HFFc6 (cell line): ENCODE measurements around the gene OR1N2. TPM values are rescaled to one million over a fixed set of nuclear protein-coding genes. Genes with fewer than 3 reads are reported as not detected.

Source experiments
- DNase-seq: peaks from one replicate; pipeline ENCODE4 v3.0.0-alpha.2; 2018
- H3K27ac Mint-ChIP-seq: 2 replicates; pipeline ENCODE4 v1.8.0; 2020; ENCODE audit warnings: mild to moderate bottlenecking, mixed read lengths
- H3K27me3 Mint-ChIP-seq: 2 replicates; pipeline ENCODE4 v1.8.0; 2021; ENCODE audit warnings: mild to moderate bottlenecking, moderate library complexity, mixed read lengths; ENCODE audit not compliant: insufficient read depth
- H3K36me3 Mint-ChIP-seq: 2 replicates; pipeline ENCODE4 v1.8.0; 2021; ENCODE audit warnings: low read depth, mixed read lengths
- H3K4me1 Mint-ChIP-seq: 2 replicates; pipeline ENCODE4 v1.8.0; 2020; ENCODE audit warnings: low read depth, mixed read lengths
- H3K4me3 Mint-ChIP-seq: 2 replicates; pipeline ENCODE4 v1.8.0; 2020; ENCODE audit warnings: mild to moderate bottlenecking, moderate library complexity, mixed read lengths
- H3K9me3 Mint-ChIP-seq: 2 replicates; pipeline ENCODE4 v1.8.0; 2020; ENCODE audit warnings: mild to moderate bottlenecking, mixed read lengths
- total RNA-seq, 6 experiments: library from RNA; stranded (reverse); fragmentation: NEBNext Ultra II Directional; extraction: Animal tissue kit (Norgen Biotek cat#: 25700); gene quantifications; 2 replicates in 1 of 6; 3 replicates in 5 of 6; pipeline ENCODE4 v1.2.3, GENCODE V29; 2021
- TF ChIP-seq, protein P1 (sequence below): fragments of 200-600 bp; sonication (generic); IDR thresholded peaks from 2 replicates; pipeline ENCODE4 v1.5.0; 2021; ENCODE audit warnings: antibody characterized with exemption, mild to moderate bottlenecking

Gene OR1N2
- total RNA-seq, 6 experiments from 2014 or later, result not detected

DNA sequence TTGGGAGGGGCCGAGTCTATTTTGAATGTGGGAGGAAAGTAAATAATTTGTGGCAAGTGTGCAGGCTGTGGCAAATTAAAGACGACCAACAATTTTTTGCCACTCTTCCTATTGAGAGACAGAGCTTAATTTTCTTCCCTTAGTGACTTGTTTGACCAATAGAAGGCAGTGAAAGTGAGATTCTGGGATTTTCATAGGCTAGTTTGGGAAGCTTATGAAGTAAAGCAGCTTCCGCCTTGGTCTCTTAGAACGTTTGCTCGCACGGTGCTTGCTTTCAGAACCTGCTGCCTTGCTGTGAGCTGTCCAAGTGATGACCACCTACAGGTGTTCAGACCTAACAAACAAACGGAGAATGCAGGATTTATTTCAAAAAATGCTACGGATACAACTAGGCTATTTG lies 6.7 kb upstream of the OR1N2 start:
- no peaks in the 10 kb centered on the region for H3K36me3 Mint-ChIP-seq
- H3K9me3 Mint-ChIP-seq, result no peaks in the 10 kb centered on the region
- TF ChIP-seq, protein P1, sequence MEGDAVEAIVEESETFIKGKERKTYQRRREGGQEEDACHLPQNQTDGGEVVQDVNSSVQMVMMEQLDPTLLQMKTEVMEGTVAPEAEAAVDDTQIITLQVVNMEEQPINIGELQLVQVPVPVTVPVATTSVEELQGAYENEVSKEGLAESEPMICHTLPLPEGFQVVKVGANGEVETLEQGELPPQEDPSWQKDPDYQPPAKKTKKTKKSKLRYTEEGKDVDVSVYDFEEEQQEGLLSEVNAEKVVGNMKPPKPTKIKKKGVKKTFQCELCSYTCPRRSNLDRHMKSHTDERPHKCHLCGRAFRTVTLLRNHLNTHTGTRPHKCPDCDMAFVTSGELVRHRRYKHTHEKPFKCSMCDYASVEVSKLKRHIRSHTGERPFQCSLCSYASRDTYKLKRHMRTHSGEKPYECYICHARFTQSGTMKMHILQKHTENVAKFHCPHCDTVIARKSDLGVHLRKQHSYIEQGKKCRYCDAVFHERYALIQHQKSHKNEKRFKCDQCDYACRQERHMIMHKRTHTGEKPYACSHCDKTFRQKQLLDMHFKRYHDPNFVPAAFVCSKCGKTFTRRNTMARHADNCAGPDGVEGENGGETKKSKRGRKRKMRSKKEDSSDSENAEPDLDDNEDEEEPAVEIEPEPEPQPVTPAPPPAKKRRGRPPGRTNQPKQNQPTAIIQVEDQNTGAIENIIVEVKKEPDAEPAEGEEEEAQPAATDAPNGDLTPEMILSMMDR, result no peak
- no peaks in the 10 kb centered on the region for H3K27me3 Mint-ChIP-seq
- H3K4me3 Mint-ChIP-seq, result peak overlapping the region; percentile 31; the same call in 1 of the 2 replicates
- no peak for DNase-seq
- no peaks in the 10 kb centered on the region for H3K4me1 Mint-ChIP-seq
- H3K27ac Mint-ChIP-seq, result no peak overlapping the region

DNA sequence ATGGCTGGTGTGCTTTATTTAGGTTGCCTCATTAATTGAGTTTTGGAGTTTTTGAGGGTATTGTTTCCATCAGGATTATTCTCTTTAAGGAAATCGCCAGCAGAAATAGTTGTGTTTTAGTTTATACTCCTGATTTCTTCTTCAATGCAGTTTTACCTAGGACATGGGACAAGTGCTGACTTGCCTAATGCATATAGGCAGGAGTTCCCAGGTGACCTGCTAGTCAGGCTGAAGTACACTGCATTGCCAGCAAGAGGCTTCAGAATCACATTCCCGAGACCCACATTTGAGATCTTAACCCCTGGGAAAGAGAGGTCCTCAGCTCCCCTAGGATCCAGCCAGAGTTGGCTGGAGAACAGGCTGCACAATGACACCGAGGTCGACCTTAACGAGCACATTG lies 1.5 kb upstream of the OR1N2 start:
- Mint-ChIP-seq H3K4me3 (no peak overlapping the region), H3K9me3 (no peaks in the 10 kb centered on the region), H3K27ac (no peak overlapping the region), H3K4me1 (no peaks in the 10 kb centered on the region), H3K36me3 (no peaks in the 10 kb centered on the region), H3K27me3 (peaks cover 6% of the 10 kb centered on the region)
- DNase-seq, result no peak
- TF ChIP-seq, protein P1, result no peak

DNA sequence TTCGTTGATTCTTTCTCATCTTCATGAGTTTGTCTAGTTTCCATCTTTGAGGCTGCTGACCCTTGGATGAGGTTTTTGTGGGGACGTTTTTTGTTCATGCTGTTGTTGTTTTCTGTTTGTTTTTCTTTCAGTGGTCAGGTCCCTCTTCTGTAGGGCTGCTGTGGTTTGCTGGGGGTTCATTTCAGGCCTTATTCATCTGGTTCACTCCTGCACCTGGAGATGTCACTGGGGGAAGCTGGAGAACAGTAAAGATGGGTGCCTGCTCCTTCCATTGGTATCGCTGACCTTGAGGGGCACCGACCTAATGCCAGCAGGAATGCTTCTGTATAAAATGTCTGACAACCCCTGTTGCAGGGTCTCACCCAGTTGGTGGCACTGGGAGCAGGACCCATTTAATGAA lies 8.5 kb downstream of the OR1N2 start:
- TF ChIP-seq, protein P1, result no peak

DNA sequence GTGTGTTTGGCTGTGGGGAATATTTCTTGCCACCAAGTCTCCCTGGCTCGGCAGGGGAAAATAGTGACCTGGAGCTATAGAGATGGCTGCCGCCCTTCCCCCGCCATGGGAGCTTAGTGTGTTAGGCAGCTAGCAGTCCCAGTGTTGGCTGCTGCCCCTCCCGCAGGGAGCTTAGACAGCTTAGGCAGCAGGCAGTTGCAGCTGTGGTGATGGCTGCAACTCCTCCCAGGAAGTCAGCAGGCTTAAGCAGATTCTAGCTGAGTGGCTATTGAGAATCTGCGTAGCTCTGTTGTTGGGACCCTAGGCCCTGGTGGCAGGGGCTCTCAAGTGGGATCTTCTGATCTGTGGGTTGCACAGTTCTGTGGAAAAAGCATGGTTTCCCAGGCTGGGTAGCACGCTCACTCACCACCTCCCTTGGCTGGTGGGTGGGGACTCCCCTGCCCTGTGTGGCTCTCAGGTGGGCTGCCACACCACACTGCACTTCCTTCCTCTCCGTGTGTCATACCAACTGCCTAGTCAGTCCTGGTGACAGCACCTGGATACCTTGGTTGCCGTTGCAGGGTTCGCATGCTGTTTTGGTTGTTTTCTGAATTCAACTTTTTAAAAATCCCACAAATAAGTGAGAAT lies 9.3 kb downstream of the OR1N2 start:
- no peaks in the 10 kb centered on the region for H3K9me3 Mint-ChIP-seq
- no peaks in the 10 kb centered on the region for H3K4me1 Mint-ChIP-seq

More for the DNA sequence above, 8.5 kb downstream of the OR1N2 start:
- no peak for DNase-seq
- Mint-ChIP-seq H3K36me3 (no peaks in the 10 kb centered on the region), H3K4me3 (no peak overlapping the region), H3K4me1 (no peaks in the 10 kb centered on the region), H3K27ac (no peak overlapping the region), H3K27me3 (peaks cover 2% of the 10 kb centered on the region; the same call in 1 of the 2 replicates), H3K9me3 (no peaks in the 10 kb centered on the region)

DNA sequence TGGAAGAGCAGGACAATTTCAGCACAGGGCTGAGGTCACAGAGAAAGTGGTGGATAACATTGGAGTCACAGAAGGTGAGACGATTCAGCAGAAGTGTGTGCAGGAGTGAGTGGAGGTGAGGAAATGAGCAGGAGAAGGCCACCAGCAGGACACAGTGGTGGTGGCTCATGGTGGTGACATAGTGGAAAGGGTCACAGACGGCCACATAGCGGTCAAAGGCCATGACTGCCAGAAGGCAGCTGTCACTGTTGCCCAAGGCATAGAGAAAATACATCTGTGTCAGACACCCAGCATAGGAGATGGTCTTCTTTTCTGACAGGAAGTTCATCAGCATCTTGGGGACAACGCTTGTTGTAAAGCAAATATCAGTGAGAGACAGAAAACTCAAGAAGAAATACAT lies 15.0 kb downstream of the OR1N2 start:
- no peak overlapping the region for H3K27ac Mint-ChIP-seq
- DNase-seq, result no peak
- H3K4me1 Mint-ChIP-seq, result no peaks in the 10 kb centered on the region
- H3K4me3 Mint-ChIP-seq, result no peak overlapping the region
- H3K27me3 Mint-ChIP-seq, result peaks cover 5% of the 10 kb centered on the region; the same call in 1 of the 2 replicates
- no peaks in the 10 kb centered on the region for H3K36me3 Mint-ChIP-seq
- H3K9me3 Mint-ChIP-seq, result no peaks in the 10 kb centered on the region
- TF ChIP-seq, protein P1, result no peak

More for the DNA sequence above, 9.3 kb downstream of the OR1N2 start:
- Mint-ChIP-seq H3K4me3 (no peak overlapping the region), H3K27ac (no peak overlapping the region), H3K36me3 (no peaks in the 10 kb centered on the region), H3K27me3 (peaks cover 2% of the 10 kb centered on the region; the same call in 1 of the 2 replicates)
- TF ChIP-seq, protein P1, result no peak
- DNase-seq, result no peak
